Activated T-cell treated with anti-CD3 and anti-CD28 coated beads, Interleukin-2, amount 50 U/mL, for 48 hours (primary cell): ENCODE data around the gene ANKMY1.
A peak's percentile ranks its signal among the peaks of the same experiment; 100 is the strongest.

Source experiments
- DNase-seq, 2 experiments: peaks; one replicate each; pipeline ENCODE4 v3.0.0-alpha.2; 2020

ANKMY1 gene

DNA sequence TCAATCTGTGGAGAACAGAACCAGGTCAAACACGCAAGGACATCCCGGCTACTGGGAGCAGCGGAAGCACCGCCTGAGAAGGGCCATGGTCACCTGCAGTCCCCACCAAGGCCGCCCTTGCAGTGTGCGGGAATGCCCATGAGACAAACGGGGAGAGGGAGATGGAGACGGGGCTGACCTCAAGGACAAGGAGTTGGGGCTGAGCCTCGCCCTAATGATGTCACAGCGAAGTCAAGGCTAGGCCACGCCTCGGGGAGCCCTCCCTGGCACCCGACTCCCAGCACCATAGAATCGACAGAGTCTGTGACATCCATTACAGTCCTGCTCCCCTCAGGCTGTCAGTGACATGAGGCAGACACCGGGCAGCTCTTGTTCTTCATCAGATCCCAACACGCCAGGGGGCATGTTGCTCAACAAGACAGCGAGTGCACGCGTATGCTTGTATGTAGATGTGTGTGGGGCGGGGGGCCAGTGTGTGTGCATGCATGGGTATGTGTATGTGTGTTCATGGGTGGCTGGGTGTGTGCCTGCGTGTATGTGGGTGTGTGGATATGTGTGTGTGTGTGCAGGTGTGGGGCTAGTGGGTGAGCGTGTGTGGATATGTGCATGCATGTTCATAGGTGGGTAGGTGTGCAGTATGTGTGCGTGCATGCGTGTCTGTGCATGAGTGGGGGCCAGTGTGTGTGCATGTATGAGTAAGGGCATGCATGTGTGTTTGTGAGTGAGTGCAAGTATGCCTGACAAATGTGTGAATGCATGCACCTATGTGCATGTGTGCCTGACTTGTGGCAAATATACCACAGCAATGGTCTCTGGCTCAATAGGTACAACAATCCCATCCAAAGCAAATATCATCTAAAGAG lies 57.0 kb downstream of the ANKMY1 start:
- peak; percentile 10 to 11 for DNase-seq

DNA sequence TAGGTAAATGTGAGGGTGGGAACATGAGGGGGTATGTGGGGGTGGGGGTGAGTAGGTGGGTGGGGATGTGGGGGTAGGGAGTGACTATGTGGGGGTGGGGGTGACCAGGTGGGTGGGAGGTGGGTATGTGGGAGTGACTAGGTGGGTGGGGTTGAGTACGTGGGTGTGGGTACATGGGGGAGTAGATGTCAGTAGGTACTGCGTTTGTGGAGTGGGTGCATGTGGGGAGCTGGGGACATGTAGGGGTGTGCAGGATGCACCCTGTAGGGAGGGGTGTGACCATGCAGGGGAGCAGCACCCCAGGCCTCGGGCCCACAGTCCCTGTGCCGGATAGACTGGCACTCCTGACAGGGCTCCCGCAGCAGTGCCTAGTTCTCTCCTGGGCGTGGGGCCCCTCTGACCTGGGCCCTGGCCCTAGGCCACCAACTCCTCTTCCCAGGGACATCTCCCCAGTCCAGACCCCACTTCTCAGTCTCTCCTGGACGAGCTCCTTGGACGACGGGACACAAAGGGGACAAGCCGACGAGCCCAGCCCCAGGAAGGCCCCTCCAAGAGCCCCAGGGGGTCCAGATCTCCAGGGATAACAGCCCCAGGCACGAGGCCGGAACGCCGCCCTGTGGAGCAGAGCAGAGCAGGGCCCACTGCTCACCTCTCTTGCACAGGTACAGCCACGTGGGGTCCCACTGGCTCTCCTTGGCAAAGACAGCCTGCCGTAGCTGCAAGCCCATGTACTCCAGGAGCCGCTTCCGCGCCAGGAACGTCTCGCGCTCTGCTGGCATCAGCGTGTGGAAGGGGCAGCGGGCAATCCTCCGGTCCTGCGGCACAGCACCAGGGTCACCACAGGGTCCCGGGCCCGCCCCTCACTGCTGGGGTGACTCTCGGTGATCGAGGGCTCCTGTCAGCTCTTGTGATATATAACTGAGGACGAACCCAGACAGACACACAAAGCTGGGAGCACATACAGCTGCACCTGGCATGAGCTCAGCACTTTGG lies 58.2 kb downstream of the ANKMY1 start:
- peak; percentile 6 to 9 for DNase-seq

DNA sequence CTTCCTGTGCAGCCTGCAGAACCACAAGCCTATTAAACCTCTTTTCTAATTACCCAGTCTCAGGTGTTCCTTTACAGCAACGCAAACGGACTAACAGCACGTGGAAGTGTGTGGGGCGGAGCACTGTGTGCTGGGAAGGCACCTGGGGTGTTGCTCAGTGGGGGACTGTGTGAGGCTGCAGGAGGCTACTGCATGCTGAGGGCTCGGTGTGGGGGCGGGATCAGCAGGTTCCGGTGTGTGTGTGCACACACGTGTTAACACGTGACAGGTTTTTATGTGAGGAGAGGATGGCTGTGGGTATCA lies 58.9 kb downstream of the ANKMY1 start:
- peak in 1 of 2 experiments; percentile 11 for DNase-seq

DNA sequence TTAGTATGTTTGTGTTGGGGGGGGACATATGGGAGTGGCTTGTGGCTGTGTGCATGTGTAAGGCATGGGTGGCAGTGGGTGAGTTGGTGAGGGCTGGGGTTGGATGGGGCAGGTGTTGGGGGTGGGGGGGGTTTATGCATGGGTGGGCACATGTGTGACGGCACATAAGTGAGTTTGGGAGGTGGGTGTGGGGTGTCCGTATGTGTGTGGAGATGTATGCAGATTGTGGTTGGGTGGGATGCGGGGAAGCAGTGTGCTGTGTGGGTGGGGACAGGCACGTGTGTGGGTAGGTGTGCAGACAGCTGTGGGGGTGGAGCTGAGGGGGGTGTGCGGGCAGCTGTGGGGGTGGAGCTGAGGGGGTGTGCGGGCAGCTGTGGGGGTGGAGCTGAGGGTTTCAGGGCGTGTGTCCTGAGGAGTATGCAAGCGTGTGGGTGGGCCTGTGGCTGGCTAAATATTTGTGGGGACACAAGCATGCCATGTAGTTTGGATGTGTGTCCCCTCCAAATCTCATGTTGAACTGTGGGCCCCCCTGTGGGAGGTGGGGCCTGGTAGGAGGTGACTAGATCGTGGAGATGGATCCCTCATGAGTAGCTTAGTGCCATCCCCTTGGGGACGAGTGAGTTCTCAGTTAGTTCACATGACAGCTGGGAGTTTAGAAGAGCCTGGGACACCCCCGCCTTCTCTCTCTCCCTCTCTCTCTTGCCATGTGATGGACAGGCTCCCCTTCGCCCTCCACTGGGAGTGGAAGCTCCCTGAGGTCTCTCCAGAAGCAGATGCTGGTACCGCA lies 59.4 kb downstream of the ANKMY1 start:
- DNase-seq: no peak

DNA sequence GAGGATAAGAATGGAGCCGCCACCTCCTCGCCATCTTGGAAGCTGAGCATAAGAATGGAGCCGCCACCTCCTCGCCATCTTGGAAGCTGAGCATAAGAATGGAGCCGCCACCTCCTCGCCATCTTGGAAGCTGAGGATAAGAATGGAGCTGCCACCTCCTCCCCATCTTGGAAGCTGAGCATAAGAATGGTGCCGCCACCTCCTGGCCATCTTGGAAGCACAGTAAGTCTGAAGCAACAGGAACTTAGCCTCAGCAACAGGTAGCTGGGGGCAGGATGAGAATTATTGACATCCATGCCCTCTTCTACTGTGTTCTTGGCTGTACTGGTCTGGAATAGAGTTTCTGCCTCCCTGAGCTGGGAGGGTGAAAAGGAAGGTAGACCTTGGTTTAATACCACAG lies 60.7 kb downstream of the ANKMY1 start:
- peak in 1 of 2 experiments; percentile 10 for DNase-seq

DNA sequence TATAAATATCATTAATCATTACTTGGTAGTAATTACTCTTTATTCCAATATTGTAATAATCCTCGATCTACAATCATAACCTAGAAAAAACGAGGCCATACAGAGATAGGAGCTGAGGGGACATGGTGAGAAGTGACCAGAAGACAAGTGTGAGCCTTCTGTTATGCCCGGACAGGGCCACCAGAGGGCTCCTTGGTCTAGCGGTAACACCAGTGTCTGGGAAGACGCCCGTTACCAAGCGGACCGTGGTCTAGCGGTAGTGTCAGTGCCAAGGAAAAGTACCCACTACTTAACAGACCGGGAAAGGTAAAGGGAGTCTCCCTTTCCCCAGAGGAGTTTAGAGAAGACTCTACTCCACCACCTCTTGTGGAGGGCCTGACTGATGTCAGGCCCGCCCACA lies 62.8 kb downstream of the ANKMY1 start:
- peak in 1 of 2 experiments; percentile 12 for DNase-seq

DNA sequence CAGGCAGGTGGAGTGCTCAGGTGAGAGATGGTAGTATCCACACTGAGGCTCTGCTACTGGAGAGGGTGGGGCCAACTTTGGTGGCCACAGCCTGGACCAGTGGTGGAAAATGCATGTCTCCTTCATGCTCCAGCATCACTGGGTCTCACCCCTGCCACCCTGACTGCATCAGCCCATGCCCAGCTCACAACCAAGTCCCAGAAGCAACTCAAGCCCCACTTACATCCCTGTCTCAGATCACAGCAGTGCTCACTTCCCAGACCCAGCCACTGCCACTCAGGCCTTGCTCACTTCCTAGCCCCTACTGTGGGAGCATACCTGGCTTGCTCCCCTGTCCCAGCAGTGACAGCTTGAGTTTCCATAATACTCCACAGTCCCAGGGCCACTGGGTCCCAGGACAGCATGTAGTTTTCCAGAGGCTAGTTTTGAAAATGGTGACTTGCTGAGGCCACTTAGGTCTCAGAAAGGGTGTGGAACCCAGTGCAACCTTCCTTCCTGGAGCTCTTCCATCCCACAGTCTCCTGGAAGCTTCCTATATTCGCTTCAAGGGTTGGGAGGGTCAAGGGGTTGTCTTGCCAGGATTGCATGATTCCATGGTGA lies 63.5 kb downstream of the ANKMY1 start:
- DNase-seq: no peak

DNA sequence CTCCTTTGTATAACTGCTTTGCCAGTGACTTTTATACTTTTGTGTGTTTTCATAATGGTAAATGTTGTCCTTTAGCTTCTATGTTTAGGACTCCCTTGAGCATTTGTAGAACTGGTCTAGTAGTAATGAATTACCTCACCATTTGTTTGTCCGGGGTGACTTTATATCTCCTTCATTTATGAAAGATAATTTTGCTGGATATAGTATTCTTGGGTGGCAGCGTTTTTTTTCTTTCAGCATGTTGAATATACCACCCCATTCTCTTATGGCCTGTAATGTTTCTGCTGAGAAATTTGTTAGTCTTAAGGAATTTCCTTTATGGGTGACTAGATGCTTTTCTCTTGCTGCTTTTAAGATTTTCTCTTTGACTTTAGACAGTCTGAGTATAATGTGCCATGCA lies 66.3 kb downstream of the ANKMY1 start:
- no peak for DNase-seq

DNA sequence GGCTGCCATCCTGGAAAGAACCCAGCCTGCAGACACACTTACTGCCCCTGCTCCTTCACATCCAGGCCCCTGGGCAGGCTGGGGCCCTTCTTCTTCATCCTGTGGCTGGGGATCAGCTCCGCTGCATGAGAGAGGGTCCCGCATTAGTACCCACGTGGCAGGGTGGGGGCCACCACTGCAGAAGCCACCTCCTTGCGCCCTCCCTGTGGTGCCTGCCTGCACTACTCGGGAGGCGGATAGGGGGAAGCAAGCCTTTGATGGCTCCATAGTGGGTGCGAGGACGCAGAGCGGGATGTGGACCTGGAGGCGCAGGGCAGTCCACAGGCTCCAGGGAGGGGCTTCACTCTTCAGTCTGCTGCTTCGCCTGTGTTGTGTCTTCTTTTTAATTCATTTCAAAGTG lies 75.6 kb downstream of the ANKMY1 start:
- peak; percentile 8 for DNase-seq

DNA sequence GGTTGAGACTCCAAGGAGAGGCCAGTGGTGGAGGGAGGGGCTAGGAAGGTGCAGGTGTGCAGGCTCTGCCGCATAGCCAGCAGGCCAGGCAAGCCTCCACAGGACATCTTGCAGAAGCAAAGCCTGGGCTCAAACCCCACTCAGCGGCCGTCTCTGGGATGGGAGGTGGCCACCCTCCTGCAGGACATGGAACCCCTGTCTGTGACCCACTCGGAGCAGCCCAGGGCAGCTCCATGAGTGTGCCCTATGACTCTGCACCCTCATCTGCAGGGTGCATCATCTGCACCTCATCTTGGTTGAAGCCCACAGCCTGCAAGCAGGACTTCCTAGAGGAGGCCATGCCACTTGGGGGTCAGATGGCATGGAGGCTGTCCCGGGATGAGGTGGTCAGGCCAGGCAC lies 76.1 kb downstream of the ANKMY1 start:
- no peak for DNase-seq

DNA sequence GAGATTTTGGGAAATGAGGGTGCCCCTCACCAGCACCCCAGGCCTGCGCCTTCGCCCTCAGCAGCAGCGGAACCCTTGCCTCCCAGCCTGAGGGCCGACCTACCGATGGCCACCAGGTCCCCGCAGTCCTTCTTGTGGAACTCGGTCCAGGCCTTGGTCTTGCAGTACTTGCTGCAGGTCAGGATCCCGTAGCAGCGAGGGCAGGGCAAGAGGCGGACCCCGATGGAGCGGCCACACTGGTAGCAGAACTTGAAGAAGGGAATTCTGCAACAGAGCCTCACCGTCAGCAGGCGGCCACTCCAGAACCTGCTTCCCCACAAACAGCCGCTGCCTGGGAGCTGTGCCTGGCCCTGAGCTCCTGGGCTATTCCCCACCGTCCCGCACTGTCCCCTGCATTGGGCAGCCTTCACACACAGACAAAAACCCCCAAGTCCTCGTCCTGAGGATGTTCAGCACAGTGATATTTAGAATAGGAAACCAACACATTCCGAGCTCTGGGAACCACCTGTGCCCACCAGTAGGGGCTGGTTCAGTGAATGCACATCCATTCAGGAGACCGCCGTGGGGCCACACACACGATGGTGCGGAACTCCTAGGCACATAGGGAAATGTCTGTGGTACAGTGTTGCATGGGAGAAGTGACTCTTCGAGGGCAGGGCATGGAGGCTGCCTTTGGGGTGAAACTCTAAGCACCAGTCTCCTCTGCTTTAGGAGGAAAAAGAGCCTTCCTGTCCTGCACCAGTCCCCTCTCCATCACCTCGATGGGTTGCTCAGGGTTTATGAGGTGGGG lies 76.8 kb downstream of the ANKMY1 start:
- DNase-seq: no peak

DNA sequence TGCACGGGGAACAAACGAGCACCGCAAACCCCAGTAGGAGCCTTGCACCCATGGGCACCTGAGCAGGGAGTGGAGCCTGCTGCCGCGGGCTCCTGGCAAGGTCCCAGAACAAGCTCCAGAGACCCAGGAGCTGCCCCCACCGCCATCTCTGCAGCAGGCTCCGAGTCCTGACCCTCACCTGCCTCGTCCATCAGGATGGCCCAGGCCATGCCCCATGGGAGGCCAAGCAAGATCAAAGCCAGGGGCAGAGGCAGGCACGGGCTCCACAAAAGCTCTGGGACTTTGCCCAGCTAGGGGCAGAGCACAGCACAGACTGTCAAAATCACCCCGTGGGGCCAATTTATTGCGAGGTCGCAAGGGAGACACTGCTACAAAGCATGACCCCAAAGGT lies 78.7 kb downstream of the ANKMY1 start:
- peak in 1 of 2 experiments; percentile 10 for DNase-seq

DNA sequence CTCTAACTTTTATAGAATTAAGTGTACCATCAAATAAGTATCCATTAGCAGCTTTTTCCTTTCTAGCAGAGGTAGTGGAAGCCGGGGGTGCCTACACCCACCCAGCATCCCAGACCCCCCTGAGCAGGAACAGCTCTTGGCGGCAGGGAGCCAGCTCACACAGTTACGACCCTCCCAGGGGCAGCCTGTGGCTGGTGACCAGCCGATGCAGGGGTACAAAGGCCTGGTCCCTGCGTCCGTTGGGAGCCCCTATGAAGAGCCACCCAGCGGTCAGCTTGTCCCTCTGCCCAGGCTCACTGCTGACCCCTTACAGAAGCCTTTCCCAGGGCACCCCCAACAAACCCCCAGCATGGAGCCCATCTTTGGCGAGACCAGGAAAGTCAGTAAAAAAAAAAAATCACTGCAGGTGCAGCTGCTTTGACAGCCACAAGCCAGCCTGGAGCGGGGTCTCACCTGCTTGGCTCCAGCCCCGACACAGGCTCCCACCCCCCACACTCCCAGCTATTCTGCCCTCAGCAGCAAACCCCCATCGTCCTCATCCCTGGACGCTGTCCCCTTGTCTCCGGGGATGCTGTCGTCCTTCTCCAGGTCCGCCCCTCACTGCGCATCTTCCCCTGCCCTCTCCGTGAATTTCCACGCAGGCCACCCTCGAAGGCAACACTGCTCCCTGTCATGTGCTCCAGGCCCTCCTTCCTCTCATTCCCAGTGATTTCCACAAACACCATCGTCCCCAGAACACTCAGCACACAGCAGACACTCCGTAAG lies 79.3 kb downstream of the ANKMY1 start:
- DNase-seq: no peak

DNA sequence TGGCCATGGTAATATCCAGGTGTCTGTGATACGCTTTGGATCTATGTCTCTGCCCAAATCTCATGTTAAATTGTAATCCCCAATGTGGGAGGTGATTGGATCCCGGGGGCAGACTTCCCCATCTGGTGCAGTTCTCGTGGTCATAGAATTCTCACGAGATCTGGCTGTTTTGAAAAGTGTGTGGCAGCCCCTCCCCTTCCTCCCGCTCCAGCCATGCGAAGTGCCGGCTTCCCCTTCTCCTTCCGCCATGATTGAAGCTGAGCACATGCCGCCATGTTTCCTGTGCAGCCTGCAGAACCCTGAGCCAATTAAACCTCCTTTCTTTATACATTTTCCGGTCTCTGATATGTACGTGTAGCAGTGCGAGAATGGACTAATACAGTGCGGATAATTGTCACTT lies 79.9 kb downstream of the ANKMY1 start:
- DNase-seq: no peak

DNA sequence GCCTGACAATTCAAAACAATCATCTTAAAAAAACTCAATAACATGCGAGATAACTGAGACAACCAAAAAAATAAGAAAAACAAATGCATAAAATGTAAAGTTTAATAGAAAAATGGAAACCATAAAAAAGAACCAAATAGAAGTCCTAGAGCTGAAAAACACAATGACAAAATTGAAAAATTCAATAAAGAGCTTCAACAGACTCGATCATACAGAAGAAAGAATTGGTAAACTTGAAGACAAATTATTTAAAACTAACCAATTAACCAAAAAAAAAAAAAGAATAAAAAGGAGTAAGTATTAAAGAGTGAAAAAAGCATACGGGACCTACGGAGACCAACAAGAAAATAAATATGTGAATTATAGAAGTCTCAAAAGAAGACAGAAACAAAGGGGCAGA lies 84.6 kb downstream of the ANKMY1 start:
- DNase-seq: no peak

DNA sequence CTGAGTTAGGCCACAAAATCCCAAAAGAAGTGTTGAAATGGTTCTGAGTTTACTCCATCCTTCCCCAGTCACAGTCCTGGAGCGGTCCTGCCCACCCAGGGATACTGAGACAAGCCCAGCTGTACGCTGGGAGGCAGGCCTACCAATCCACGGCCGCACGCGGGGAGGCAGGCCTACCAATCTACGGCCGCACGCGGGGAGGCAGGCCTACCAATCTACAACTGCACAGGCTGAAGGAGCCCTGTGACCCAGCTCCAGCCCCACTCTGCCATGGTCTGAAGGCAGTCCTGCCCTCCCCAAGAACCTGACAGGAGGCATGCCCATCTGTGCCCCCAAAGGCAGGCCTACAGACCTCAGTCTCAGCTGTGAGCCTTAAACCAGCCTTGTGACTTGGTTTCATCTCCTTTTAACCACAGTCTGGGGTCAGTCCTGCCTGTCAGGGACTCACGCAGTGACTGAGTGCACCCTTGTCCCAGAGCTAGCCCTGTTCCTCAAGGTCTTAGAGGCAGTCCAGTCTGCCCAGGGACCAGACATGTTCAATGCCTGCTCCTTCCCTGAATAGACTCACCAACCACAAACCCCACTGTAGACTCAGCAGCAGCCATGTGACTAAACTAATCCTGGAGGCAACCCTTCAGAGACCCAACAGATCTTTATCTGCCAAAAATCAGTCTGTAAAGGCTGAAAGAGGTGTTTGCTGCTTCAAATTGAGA lies 85.6 kb downstream of the ANKMY1 start:
- no peak for DNase-seq

DNA sequence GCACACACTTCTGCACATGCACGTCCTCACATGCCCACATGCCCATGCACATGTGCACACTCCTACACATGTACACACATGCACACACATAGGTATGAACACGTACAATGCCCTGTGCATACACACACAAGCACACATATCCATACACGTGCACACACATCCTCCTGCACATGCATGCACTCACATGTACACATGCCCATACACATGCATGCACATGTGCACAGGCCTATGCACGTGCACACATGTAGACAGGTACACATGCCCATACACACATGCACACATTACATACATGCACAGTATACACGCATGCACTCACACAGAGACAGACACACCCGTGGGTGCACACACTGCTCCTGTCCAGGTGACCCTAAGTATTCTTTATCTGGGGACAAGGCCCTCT lies 88.0 kb downstream of the ANKMY1 start:
- DNase-seq: no peak

DNA sequence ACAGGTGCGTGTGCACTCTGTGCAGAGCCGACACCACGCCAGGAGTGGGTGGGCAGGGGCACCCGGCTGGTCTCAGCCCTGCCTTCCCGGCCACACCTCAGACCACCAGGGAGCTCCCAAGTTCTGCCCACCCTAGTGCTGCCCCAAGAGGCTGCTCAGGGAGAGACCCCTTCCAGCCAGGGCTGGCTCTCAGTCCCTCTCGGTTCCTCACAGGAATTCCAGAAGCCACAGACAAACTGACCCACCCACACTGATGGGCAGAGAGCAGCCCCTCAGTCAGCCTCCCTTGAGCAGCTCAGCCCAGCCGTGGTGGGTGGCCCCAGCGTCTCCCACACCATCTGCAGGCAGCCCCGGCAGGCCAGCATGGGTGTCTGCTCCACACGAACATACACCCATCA lies 88.5 kb downstream of the ANKMY1 start:
- DNase-seq: no peak

DNA sequence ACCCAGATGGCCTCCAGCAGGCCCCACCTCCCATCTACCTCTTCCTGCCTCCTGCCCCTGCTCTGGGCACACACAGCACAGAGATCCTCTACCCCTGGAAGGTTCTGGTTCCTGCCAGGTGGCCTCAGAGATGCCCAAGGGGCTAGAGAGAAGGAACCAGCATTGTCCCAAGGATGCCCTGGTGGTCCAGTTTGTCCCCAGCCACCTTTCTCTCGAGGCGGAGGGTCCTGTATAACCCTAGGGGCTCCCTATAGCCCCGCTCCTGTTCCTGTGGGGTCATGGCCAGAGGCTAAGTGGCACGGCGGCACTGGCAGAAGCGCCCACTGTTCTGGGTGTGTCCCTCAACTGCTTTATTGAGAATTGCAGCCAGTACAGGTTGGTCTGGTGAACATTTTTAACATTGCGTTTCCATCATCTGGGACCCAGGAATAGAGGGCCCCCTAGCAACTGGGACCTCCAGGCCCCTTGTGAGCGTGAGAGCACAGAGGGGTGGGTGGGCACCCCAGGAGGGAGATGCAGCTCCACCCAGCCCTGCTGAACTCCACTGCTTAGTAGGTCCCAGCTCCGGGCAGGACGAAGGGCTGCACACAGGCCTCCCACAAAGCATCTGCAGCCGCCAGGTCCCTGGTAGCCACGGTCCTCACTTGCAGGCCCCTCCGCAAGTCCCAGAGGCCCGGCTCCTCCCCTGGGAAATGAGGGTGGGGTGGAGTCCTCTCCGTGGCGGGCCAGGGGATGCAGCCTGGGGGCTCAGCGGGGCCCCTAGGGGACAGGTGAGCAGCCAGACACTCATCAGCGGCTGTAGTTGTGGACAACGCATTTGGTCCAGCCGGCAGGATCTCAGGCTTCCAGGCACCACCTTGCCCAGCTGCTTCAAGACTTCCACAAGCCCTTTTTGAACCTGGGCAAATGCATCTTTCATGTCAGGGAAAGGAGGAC lies 89.2 kb downstream of the ANKMY1 start:
- no peak for DNase-seq
